ENCODE measurements around the gene ITIH1.
A peak's percentile ranks its signal among the peaks of the same experiment; 100 is the strongest.

The ITIH1 gene

GRCh38 chr3:52816654-52817053 lies 39.3 kb downstream of the ITIH1 start:
- no peak for DNase-seq (ENCODE audit: low read depth in 2 of 2)

DNA sequence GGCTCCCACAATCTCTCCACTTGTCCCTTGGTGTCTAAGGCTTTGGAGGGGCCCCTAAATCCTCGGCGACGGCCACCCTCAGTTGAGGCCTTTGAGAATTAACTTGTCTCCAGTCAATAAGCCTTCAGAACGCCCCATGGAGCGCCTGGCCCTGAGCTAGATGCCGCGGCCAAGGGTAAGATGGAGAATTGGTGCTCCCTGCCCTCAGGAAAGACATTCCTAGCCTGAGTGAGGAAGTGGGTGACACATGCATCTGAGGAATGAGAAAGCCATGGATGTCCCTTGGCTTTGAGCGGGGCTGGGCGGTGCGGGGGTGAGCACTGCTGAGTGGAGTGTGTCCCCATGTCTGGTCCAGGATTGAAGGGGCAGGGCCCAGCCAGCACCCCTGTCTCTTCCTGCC lies 39.8 kb downstream of the ITIH1 start:
- no peak for DNase-seq (ENCODE audit: low read depth in 2 of 2)

DNA sequence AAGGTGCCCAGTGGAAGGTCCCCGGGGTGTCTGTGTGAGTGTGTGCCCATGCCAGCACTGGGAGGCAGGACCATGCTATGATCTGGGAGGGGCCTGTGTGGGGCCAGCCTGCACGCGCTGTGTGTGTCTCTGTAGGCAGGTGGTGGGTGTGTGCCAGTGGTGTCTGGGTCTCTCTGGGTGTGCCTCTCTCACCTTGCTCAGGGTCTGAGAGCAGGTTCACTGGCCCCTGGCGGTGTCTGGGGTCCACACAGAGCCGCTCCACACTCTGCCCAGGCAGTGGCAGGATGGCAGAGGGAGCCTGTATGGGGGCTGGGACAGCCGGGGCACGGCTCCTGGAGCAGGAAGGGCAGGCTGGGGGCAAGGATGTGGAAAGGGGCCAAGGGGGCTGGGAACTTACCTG lies 40.5 kb downstream of the ITIH1 start:
- no peak for DNase-seq (ENCODE audit: low read depth in 2 of 2)

DNA sequence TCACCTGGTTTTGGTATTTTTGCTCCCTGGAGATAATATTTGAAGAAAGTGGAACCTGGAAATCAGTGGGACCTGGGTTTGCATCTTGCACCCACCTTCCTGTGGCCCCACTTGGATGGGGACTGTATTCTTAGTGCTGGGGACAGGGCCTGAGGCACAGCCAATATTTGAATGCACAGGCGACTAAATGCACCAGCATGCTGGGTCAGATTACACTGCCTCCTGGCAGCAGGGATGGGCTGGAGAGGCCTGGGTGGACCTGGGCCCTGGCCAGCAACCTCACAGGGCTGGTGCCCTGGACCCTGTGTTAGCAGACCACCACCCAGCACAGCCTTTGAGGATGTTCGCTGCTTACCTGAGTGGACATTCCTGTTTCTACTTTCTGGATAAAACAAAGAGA lies 42.5 kb downstream of the ITIH1 start:
- no peak for DNase-seq (ENCODE audit: low read depth in 2 of 2)

GRCh38 chr3:52820736-52821135 lies 43.3 kb downstream of the ITIH1 start:
- DNase-seq (ENCODE audit: low read depth in 2 of 2), result no peak

GRCh38 chr3:52822363-52822762 lies 45.0 kb downstream of the ITIH1 start:
- no peak for DNase-seq (ENCODE audit: low read depth in 2 of 2)

DNA sequence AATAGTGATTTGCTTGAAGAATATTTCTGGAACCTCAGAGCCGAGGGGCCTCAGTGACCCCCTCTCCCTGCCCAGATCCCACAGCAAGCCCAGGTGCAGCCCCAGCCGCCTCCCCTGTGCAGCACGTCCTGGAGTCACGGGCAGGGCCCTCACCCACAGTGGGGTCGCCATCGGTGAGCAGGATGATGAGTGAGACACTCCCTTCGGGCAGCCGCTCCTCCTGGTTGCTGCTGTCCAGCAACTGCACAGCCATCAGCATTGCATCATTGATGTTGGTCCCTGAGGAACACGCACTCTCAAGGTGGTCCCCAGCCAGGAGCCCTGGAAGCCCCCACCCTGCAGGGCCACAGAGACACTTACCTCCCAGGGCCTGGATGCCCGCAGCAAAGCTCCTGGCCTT lies 46.6 kb downstream of the ITIH1 start:
- DNase-seq (ENCODE audit: low read depth in 2 of 2), result no peak

- no peak for DNase-seq (ENCODE audit: low read depth in 2 of 2)
Observed at GRCh38 chr3:52827441-52827840, 50.0 kb downstream of the ITIH1 start.

GRCh38 chr3:52827866-52828376 lies 50.5 kb downstream of the ITIH1 start:
- DNase-seq (ENCODE audit: low read depth in 2 of 2), result no peak

DNA sequence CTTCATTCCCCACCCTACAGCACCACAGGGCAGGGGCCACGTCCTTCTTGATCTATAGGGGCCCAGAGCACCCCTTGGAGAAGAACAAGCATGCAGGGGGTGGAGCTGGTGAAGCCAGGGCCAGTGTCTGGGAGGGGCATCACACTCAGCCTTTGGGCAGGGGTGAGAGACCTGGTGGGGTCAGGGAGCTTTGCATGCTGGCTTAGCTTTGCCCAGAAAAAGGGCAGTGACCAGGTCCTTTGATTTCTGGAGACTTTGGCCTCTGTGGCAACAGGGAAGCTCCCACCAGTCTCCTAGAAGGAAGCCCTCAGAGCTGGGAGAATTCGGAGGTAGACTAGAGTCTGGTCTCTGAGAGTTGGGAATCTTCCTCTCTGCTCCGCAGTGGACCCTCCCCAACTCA lies 52.1 kb downstream of the ITIH1 start:
- no peak for DNase-seq (ENCODE audit: low read depth in 2 of 2)

DNA sequence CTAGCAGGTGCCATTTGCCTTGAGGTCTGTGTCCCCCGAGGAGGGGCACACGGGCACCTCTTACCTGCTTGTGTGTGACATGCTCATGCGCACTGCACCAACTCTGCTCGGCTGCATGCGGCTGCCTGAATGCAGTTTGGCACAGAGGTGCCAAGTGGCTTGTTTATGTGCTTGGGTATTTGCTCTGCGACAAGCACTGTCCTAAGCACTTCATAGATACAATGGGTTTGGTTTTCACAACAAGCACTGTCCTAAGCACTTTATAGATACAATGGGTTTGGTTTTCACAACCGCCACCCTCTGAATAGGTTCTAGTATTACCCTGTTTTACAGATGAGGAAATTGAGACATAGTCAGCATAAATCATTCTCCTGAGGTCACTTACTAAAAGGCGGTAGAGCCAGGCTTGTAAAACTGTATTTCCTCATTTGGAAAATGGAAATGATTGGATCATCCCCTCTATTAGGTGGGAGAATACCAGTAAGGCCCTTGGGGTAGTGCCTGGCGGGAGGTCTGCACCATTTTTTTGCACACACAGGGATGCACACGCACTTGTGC lies 52.6 kb downstream of the ITIH1 start:
- DNase-seq (ENCODE audit: low read depth in 2 of 2), result no peak

DNA sequence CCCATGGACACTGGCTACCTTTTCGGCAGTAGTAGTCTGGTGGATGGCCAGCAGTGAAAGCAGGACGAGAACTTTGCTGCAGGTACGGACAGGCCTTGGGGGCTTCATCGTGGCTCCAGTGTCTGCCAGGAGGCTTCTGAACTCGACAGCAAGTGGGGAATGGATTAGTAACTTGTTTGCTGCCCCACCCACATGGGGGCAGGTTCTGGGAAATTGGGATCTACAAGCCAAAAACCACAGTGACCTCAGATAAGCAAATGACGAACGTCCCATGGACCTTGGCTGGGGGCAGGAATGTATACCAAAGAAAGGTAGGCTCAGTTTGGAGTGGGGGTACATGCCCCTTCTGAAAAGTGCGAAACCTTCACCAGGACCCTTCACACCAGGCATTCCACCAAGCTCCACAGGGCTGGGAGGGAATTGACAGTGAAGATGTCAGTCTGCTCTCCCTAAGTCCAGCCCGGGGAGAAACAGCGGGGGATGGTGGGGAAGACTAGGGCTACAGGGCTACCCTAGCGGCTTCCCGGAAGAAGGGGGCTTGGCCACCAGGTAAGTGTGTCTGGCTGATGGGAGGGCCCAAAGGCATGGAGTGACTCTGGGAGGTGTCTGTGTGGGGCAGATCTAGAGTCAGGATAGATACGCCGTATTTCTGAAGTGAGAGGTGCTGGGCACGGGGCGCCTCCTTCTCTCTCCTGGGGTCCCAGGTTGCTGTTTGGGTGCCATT lies 53.3 kb downstream of the ITIH1 start, which contains the start of gene ITIH4:
Gene ITIH4, minus strand, starts transcription at position 138 of the 724 bp plus-strand sequence. Its CDS starts 30 bp downstream, at position 108.
- no peak for DNase-seq (ENCODE audit: low read depth in 2 of 2)

DNA sequence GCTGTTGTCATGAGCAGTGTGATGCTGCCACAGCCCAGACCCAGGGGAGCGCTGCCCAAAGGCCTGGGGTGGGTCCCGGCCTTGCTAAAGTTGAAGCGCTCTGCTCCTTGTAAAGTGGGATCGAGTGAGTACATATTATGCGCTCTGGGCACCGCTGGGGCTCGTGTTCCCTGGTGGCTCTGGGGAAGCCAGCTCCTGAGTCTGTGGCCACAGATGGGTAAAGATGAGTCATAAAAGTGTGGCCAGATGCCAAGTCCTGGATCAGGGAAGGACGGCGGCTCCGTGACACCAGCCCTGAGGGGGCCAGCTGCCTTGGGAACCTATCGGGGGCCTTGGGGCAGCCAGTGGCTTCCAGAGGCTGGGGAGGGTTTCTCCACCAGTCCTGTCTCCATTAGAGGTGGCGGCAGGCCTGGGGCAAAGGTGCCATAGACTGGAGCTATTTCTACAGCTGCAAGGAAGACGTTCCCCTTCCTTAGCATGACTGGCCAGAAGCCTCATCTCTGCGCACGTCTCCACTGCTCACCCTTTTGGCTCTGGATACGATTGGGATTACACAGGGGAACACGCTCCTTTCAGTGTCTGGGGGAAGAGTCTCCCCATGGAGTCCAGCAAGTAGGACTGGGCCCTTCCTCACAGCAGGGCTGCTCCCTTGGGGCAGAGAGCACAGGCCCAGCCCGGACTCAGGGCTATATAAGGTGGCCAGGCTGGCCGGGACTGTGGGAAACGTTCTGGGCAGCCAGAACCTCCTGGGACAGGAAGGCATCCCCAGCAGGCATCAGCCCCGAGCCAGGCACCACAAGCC lies 54.3 kb downstream of the ITIH1 start:
- DNase-seq (ENCODE audit: low read depth in 2 of 2), result peak; percentile 16 to 20

DNA sequence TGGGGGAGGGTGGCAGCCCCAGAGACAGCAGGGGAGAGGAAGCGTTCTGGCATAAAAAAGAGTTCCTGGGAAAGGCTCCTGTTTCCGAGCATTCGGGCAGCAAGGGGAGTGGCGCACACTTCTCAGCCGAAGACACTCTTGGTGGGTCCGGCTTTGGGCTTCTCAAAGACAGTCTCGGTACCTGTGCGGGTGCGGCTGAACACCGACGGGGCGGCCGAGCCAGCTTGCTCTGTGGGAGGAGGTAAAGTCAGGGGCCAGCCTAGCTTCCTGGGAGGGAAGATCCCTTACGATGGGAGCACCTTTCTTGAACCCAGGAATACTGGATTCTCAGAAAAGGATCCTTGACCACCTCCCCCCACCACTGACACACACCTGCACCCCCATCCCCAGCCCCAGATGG lies 55.8 kb downstream of the ITIH1 start:
- no peak for DNase-seq (ENCODE audit: low read depth in 2 of 2)

GRCh38 chr3:52834871-52835501 lies 57.6 kb downstream of the ITIH1 start, which contains the start of gene MUSTN1:
MUSTN1 (minus strand) TSS chr3:52835019; CDS start chr3:52834948, 71 bp downstream.
- no peak for DNase-seq (ENCODE audit: low read depth in 2 of 2)

GRCh38 chr3:52835766-52836470 lies 58.5 kb downstream of the ITIH1 start:
- DNase-seq (ENCODE audit: low read depth in 2 of 2), result no peak

DNA sequence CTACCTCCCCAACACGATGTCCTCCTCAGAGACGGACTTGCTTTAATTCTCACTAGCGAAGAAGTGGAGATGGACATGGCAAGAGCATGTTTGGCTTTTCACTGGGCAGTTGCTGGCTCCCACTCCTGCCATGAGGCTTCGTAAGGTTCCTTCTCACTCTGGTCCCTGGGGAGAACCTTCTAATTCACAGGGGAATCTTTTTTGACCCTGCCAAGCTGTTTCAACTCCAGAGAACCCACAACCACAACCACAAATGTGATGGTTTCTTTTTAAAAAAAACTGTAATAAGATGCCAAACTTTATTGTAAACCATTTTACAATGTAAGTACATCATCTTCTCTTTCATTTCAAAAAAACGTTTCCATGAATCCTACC lies 59.1 kb downstream of the ITIH1 start:
- DNase-seq (ENCODE audit: low read depth in 2 of 2), result no peak

DNA sequence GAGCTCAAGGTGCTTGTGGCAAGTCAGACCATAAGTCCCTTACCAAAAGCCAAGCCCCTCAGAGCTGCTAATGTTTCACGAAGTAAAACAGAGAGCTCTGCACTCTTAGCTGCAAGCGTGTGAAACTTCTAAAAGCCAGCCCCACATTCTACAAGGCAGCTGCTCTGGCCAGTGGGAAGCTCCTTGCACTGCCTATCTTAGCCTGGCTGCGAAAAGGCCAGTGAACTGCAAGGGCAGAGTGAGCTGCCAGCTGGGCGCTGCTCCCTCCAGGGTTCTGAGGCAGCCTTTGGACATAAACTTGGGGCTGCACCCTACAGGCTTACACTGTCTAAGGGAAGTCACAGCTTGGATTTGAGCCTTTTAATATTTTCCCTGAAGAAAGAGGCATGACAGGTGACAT lies 59.6 kb downstream of the ITIH1 start:
- DNase-seq (ENCODE audit: low read depth in 2 of 2), result no peak

- no peak for DNase-seq (ENCODE audit: low read depth in 2 of 2)
Observed at GRCh38 chr3:52838561-52839267, 61.3 kb downstream of the ITIH1 start.

DNA sequence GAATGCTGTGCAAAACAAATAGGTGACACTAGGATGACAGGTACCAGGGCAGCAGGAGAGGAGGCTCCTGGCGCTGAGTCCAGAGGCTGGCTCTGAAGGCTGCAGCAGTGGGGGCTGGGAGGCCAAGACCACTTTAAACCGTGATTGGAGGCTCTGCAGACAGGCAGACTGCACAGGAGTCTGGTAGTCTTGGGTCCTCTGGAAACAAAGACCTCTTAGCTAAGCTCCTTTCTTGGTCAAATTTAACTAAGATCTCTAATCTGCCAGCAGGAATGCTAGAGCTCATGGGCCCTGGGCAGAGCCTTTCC lies 61.8 kb downstream of the ITIH1 start:
- no peak for DNase-seq (ENCODE audit: low read depth in 2 of 2)

Data from fibroblast of skin of left biceps (primary cell).